GM23248 (cell line): ENCODE measurements around the gene RAD51D. TPM values are rescaled to one million over a fixed set of nuclear protein-coding genes. Genes with fewer than 3 reads are reported as not detected.

Source experiments
- DNase-seq: peaks from one replicate; pipeline ENCODE4 v3.0.0-alpha.2; 2015
- H2AFZ ChIP-seq: fragments of 200-600 bp; sonication (generic); 2 replicates; pipeline ENCODE4 v1.6.1; 2016; ENCODE audit warnings: antibody characterized with exemption
- H3F3A ChIP-seq: fragments of 200-600 bp; sonication (generic); 2 replicates; pipeline ENCODE4 v1.6.1; 2016; ENCODE audit warnings: mild to moderate bottlenecking, antibody characterized with exemption, mixed run types; ENCODE audit not compliant: insufficient read depth
- H3K27ac ChIP-seq: fragments of 200-600 bp; sonication (generic); 2 replicates; pipeline ENCODE4 v1.5.1; 2016; ENCODE audit warnings: mild to moderate bottlenecking
- H3K27me3 ChIP-seq: fragments of 200-600 bp; sonication (generic); replicated peaks from 2 replicates; pipeline ENCODE4 v1.6.1; 2016; ENCODE audit warnings: mild to moderate bottlenecking; ENCODE audit not compliant: insufficient read depth
- H3K36me3 ChIP-seq: fragments of 200-600 bp; sonication (generic); 2 replicates; pipeline ENCODE4 v1.6.1; 2016; ENCODE audit warnings: low read depth, mild to moderate bottlenecking
- H3K4me1 ChIP-seq: fragments of 200-600 bp; sonication (generic); 2 replicates; pipeline ENCODE4 v1.6.1; 2016; ENCODE audit warnings: mild to moderate bottlenecking; ENCODE audit not compliant: insufficient read depth
- H3K4me2 ChIP-seq: fragments of 200-600 bp; sonication (generic); one replicate; pipeline ENCODE4 v1.6.1; 2016; ENCODE audit warnings: mild to moderate bottlenecking; ENCODE audit not compliant: unreplicated experiment
- H3K4me3 ChIP-seq: fragments of 200-600 bp; sonication (generic); 2 replicates; pipeline ENCODE4 v1.5.1; 2016; ENCODE audit warnings: mild to moderate bottlenecking
- H3K79me2 ChIP-seq: fragments of 200-600 bp; sonication (generic); 2 replicates; pipeline ENCODE4 v1.6.1; 2016; ENCODE audit warnings: mild to moderate bottlenecking; ENCODE audit not compliant: insufficient read depth
- H3K9ac ChIP-seq: fragments of 200-600 bp; sonication (generic); 2 replicates; pipeline ENCODE4 v1.6.1; 2016; ENCODE audit warnings: mild to moderate bottlenecking
- H3K9me2 ChIP-seq: fragments of 200-600 bp; sonication (generic); 2 replicates; pipeline ENCODE4 v1.6.1; 2016; ENCODE audit warnings: mixed run types, mild to moderate bottlenecking, moderate library complexity; ENCODE audit not compliant: insufficient read depth
- H3K9me3 ChIP-seq: fragments of 200-600 bp; sonication (generic); one replicate; pipeline ENCODE4 v1.6.1; 2017; ENCODE audit warnings: low read depth
- H4K20me1 ChIP-seq: fragments of 200-600 bp; sonication (generic); 2 replicates; pipeline ENCODE4 v1.6.0; 2016; ENCODE audit not compliant: insufficient read depth
- EZH2 ChIP-seq: fragments of 200-600 bp; sonication (generic); IDR thresholded peaks from 2 replicates; pipeline ENCODE4 v1.6.1; 2018; ENCODE audit warnings: antibody characterized with exemption, mild to moderate bottlenecking; ENCODE audit not compliant: insufficient read depth, poor library complexity, severe bottlenecking
- EZH2phosphoT487 ChIP-seq: fragments of 200-600 bp; sonication (generic); IDR thresholded peaks from 2 replicates; pipeline ENCODE4 v1.6.1; 2018; ENCODE audit warnings: antibody characterized with exemption, moderate library complexity, mild to moderate bottlenecking, low read depth; ENCODE audit not compliant: insufficient read depth
- WGBS, 2 experiments: methylation state at CpG; one replicate each; pipeline ENCODE4 v1.1.6; 2015 to 2017; ENCODE audit warnings: low lambda C conversion rate in 2 of 2, low coverage in 1 of 2; ENCODE audit errors: missing lambda C conversion rate in 2 of 2; 5-methylcytosine and 5-hydroxymethylcytosine counted together
- in situ Hi-C: fragments of 300-500 bp; cut with MboI; formaldehyde crosslinking; loops from 2 replicates; pipeline ENCODE4 v1.15.0; 2020
- polyA plus RNA-seq: library from polyadenylated mRNA; unstranded; fragments of >200 nt; fragmentation: Nextera tagmentation; extraction: Ambion mirVana; gene quantifications from 2 replicates; pipeline ENCODE4 v1.2.1, GENCODE V29; 2016
- total RNA-seq: library from RNA; depleted of rRNA; stranded (reverse); fragments of >200 nt; shearing (Covaris generic); gene quantifications from 2 replicates; pipeline ENCODE4 v1.2.3, GENCODE V29; 2014

RAD51D gene
- total and polyA plus RNA-seq, 2 experiments from 2014 or later: 7.7 to 9.9 TPM

DNA sequence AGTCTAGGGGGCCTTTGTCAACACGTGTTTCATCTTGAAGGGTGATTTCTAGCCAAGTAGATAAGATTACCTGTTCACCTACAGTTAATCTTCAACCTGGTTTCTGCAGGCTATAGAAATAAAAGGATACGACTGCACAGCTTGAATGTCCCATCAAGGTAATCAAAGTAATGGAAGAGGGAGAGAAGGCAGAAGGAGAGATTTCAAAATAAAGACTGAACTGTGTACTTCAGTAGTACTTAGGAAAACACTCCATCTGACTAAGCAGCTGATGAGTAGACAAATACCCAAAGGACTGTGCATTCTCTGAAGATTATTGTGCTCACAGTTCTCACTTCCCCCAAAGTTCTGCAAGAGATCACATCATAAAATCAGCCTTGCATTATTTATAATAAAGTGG is 50.3 kb downstream of the RAD51D start:
- TF ChIP-seq EZH2 (no peak), EZH2phosphoT487 (no peak)
- H3K36me3 ChIP-seq: no peaks in the 10 kb centered on the region
- in situ Hi-C loops: no loop called here
- peak; percentile 84 for DNase-seq
- H3K27me3 ChIP-seq: no peaks in the 10 kb centered on the region
- WGBS, 2 experiments: 86 to 90% methylated on average over 2 of the region's 2 CpGs
- H3K9me2 ChIP-seq: no peaks in the 10 kb centered on the region
- peaks cover 23% of the 10 kb centered on the region for H3F3A ChIP-seq
- H3K4me1 ChIP-seq: peaks cover 21% of the 10 kb centered on the region
- no peak overlapping the region for H3K4me3 ChIP-seq
- H3K27ac ChIP-seq: peak overlapping the region; percentile 20; the same call in 1 of the 2 replicates
- H3K9me3 ChIP-seq: no peaks in the 10 kb centered on the region
- no peak overlapping the region for H3K9ac ChIP-seq
- peak overlapping the region; percentile 8 for H3K4me2 ChIP-seq
- H4K20me1 ChIP-seq: no peaks in the 10 kb centered on the region
- no peak overlapping the region for H2AFZ ChIP-seq
- H3K79me2 ChIP-seq: peaks cover 26% of the 10 kb centered on the region

- Histone ChIP-seq H3K9me3 (no peaks in the 10 kb centered on the region), H3K4me2 (no peak overlapping the region), H4K20me1 (no peaks in the 10 kb centered on the region), H2AFZ (no peak overlapping the region), H3K9ac (no peak overlapping the region), H3K36me3 (no peaks in the 10 kb centered on the region), H3K79me2 (peaks cover 20% of the 10 kb centered on the region; the same call in 1 of the 2 replicates), H3K27ac (no peak overlapping the region), H3F3A (peaks cover 30% of the 10 kb centered on the region), H3K9me2 (no peaks in the 10 kb centered on the region), H3K4me1 (peaks cover 28% of the 10 kb centered on the region), H3K4me3 (no peak overlapping the region), H3K27me3 (no peaks in the 10 kb centered on the region)
- TF ChIP-seq EZH2phosphoT487 (no peak), EZH2 (no peak)
- in situ Hi-C loops: no loop called here
- WGBS, 2 experiments: 97 to 98% methylated on average over 2 of the region's 2 CpGs
- no peak for DNase-seq
These were observed 51.4 kb downstream of the RAD51D start for GRCh38 chr17:35068249-35068648.

- no peak overlapping the region for H3K4me3 ChIP-seq
- H3K27me3 ChIP-seq: no peaks in the 10 kb centered on the region
- no peak for DNase-seq
- no peaks in the 10 kb centered on the region for H3K9me2 ChIP-seq
- peaks cover 38% of the 10 kb centered on the region for H3F3A ChIP-seq
- no peak for TF ChIP-seq EZH2
- no peak for TF ChIP-seq EZH2phosphoT487
- 95 to 98% methylated on average over 4 of the region's 4 CpGs for WGBS, 2 experiments
- no peak overlapping the region for H3K9ac ChIP-seq
- H4K20me1 ChIP-seq: no peaks in the 10 kb centered on the region
- H2AFZ ChIP-seq: no peak overlapping the region
- H3K27ac ChIP-seq: no peak overlapping the region
- in situ Hi-C loops: no loop called here
- no peaks in the 10 kb centered on the region for H3K36me3 ChIP-seq
- H3K9me3 ChIP-seq: no peaks in the 10 kb centered on the region
- H3K4me1 ChIP-seq: peaks cover 36% of the 10 kb centered on the region
- H3K4me2 ChIP-seq: no peak overlapping the region
- H3K79me2 ChIP-seq: peaks cover 8% of the 10 kb centered on the region; the same call in 1 of the 2 replicates
These were observed 53.8 kb downstream of the RAD51D start for GRCh38 chr17:35065880-35066279.

DNA sequence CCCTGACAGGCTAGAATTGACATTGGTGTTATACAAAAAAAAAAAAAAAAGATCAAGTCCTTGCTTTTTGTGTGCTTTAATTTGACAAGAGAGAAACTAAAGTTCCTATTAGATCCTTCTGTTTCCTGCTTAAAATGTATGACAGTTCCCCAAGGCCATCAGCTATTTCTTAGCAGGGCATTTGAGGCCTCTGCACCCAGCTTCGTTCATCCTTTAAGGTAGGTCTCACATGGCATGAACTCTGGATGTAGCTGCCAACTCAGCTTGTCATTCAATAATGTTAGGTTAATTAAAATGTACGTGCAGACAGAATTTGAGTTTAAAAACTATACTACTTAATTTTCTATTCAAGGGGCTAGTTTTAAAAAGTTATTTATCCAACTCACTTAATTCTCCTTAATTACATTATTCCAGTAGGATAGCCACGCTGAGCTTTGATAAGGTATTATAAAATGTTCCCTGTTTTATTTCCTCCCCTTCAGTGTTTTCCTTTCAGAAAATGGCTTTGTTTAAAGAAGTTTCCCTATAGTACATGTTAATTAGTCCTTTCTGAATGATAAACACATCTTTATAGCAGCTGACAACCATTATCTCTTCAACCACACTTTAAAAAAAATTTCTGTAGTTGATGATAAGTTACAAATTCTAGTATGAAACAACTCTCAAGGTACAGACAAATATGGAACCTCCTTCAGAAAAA is 55.0 kb downstream of the RAD51D start:
- H3K9me3 ChIP-seq: no peaks in the 10 kb centered on the region
- peak overlapping the region; percentile 96 for H3K27ac ChIP-seq
- H3F3A ChIP-seq: peaks cover 33% of the 10 kb centered on the region
- H2AFZ ChIP-seq: no peak overlapping the region
- WGBS, 2 experiments: 97 to 98% methylated on average over 3 of the region's 3 CpGs
- in situ Hi-C loops: no loop called here
- no peak for DNase-seq
- H3K9me2 ChIP-seq: no peaks in the 10 kb centered on the region
- no peak for TF ChIP-seq EZH2phosphoT487
- TF ChIP-seq EZH2: no peak
- no peaks in the 10 kb centered on the region for H4K20me1 ChIP-seq
- no peaks in the 10 kb centered on the region; the same call in 1 of the 2 replicates for H3K36me3 ChIP-seq
- peaks cover 4% of the 10 kb centered on the region; the same call in 1 of the 2 replicates for H3K79me2 ChIP-seq
- peak overlapping the region; percentile 81 for H3K9ac ChIP-seq
- H3K4me1 ChIP-seq: peaks cover 33% of the 10 kb centered on the region
- no peaks in the 10 kb centered on the region for H3K27me3 ChIP-seq
- no peak overlapping the region for H3K4me3 ChIP-seq
- H3K4me2 ChIP-seq: peak overlapping the region; percentile 71
